Fibroblast of villous mesenchyme (primary cell): ENCODE data around the gene C3orf52. TPM values are rescaled to one million over a fixed set of nuclear protein-coding genes. Genes with fewer than 3 reads are reported as not detected.
A peak's percentile ranks its signal among the peaks of the same experiment; 100 is the strongest.

Experiments used
- DNase-seq: peaks from one replicate; pipeline ENCODE4 v3.0.0-alpha.2; 2010; ENCODE audit warnings: low read depth
- H3K4me3 ChIP-seq: 2 replicates; pipeline ENCODE4 v1.5.1; 2011; ENCODE audit warnings: low read depth, mild to moderate bottlenecking, low read length
- small RNA-seq: library from RNA; depleted of rRNA; stranded (forward); fragments of <200 nt; gene quantifications from one replicate; pipeline ENCODE3, GENCODE V24; 2012
- total RNA-seq: library from RNA; depleted of rRNA; stranded (reverse); fragments of >200 nt; gene quantifications from 2 replicates; pipeline ENCODE4 v1.2.3, GENCODE V29; 2012
- TF ChIP-seq, protein P1 (sequence below): IDR thresholded peaks from 2 replicates; pipeline ENCODE4 v1.5.1; 2012; ENCODE audit warnings: low read depth, mild to moderate bottlenecking, low read length; ENCODE audit not compliant: insufficient read depth

C3orf52 gene
- total RNA-seq, 1 donor = 7.3 TPM

DNA sequence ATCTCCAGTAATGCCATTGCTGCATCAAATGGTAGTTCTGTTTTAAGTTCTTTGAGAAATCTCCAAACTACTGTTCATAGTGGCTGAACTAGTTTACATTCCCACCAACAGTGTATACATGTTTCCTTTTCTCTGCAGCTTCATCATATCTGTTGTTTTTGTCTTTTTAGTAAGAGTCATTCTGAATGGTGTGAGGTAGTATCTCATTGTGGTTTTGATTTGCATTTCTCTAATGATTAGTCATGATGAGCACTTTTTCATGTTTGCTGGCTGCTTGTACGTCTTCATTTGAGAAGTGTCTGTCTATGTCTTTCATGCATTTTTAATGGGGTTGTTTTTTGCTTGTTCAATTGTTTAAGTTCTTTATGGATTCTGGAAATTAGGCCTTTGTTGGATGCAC lies 57.1 kb downstream of the C3orf52 start:
- no peak overlapping the region for H3K4me3 ChIP-seq
- TF ChIP-seq, protein P1, sequence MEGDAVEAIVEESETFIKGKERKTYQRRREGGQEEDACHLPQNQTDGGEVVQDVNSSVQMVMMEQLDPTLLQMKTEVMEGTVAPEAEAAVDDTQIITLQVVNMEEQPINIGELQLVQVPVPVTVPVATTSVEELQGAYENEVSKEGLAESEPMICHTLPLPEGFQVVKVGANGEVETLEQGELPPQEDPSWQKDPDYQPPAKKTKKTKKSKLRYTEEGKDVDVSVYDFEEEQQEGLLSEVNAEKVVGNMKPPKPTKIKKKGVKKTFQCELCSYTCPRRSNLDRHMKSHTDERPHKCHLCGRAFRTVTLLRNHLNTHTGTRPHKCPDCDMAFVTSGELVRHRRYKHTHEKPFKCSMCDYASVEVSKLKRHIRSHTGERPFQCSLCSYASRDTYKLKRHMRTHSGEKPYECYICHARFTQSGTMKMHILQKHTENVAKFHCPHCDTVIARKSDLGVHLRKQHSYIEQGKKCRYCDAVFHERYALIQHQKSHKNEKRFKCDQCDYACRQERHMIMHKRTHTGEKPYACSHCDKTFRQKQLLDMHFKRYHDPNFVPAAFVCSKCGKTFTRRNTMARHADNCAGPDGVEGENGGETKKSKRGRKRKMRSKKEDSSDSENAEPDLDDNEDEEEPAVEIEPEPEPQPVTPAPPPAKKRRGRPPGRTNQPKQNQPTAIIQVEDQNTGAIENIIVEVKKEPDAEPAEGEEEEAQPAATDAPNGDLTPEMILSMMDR = no peak
- peak; percentile 30 for DNase-seq

DNA sequence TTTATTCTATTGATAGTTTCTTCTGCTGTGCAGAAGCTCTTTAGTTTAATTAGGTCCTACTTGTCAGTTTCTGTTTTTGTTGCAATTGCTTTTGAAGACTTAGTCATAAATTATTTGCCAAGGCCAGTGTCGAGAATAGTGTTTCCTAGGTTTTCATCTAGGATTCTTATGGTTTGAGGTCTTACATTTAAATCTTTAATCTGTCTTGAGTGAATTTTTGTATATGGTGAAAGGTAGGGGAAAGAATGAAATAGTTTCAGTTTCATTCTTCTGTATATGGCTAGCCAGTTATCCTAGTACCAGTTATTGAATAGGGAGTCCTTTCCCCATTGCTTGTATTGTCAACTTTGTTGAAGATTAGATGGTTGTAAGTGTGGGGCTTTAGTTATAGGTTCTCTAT lies 57.5 kb downstream of the C3orf52 start:
- no peak for DNase-seq
- H3K4me3 ChIP-seq = no peak overlapping the region
- TF ChIP-seq, protein P1 = no peak

DNA sequence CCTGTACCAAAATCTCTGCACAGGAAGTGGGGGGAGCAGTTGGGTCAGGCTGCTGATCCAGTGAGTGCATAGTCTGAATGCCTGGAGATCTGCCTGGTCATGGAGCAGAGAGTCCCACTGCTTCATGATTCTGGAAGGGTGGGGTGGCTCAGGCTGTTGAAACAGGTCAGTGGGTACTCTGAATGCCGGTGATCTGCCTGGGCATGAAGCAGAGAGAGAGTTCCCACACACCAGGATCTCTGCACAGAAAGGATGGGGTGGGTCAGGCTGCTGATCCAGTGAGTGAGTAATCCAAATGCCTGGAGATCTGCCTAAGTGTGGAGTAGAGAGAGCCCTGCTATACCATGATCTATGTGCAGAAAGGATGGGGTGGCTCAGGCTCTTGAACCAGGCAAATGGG lies 62.9 kb downstream of the C3orf52 start:
- H3K4me3 ChIP-seq = no peak overlapping the region
- DNase-seq = no peak
- TF ChIP-seq, protein P1 = no peak

DNA sequence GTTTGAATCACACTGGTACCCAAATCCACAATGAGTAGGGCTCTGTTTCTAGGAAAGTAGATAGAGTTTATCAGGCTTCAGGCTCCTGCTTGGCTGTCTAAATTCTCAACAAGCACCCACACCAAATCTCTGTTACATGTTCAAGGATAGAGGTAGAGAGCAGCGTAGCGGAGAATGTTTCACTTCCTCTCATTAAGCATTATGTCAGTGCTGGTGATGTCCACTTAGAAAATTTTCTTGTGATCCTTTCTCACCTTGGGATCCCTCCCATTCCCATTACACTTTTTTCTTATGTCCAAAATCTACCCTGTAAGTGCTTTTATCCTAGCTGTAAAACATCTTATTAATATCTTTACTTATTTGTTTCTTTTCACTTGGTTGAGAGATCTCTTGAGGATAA lies 81.6 kb downstream of the C3orf52 start:
- no peak for DNase-seq
- TF ChIP-seq, protein P1 = no peak
- no peak overlapping the region for H3K4me3 ChIP-seq

Small RNAs within 50 kb of the gene (small RNA-seq; reads per million reads assigned to genes)
- gene MIR567 = not detected

Other genes with a start within 250 kb of the C3orf52 start
- 82.1 and 111 TPM in 2 replicates for gene PHLDB2, start 227.1 kb upstream of the C3orf52 start, total RNA-seq
- 20.3 and 38.0 TPM in 2 replicates for gene ABHD10, start 107.4 kb upstream of the C3orf52 start, total RNA-seq
- under 0.01 TPM in 1 of 2 replicates, not detected in the other for gene TAGLN3, start 87.5 kb upstream of the C3orf52 start, total RNA-seq
- not detected in 2 replicates for gene TMPRSS7, start 51.7 kb upstream of the C3orf52 start, total RNA-seq
- gene GCSAM, start 46.9 kb downstream of the C3orf52 start, total RNA-seq = not detected in 2 replicates
- gene SLC9C1, start 207.8 kb downstream of the C3orf52 start, total RNA-seq = under 0.01 TPM in 1 of 2 replicates, not detected in the other
- gene CD200, start 246.8 kb downstream of the C3orf52 start, total RNA-seq = 1.3 TPM in 2 replicates